ENCODE results near the gene FOXE1. TPM values are rescaled to one million over a fixed set of nuclear protein-coding genes. Genes with fewer than 3 reads are reported as not detected.

The FOXE1 gene
- total RNA-seq, 2 donors from 2014 or later: not detected

- Mint-ChIP-seq H3K27ac (no peak overlapping the region), H3K4me3 (no peak overlapping the region), H3K36me3 (ENCODE audit: low read depth) (no peaks in the 10 kb centered on the region), H3K4me1 (no peaks in the 10 kb centered on the region), H3K27me3 (ENCODE audit: insufficient read depth) (peaks cover 52% of the 10 kb centered on the region), H3K9me3 (no peaks in the 10 kb centered on the region)
- no peak for DNase-seq
- TF ChIP-seq CTCF (conservative IDR thresholded peaks at IDR 0.05): no peak
- no peak overlapping the region for H3K27ac ChIP-seq (ENCODE audit: low read depth, low read length)
- H3K4me1 ChIP-seq (ENCODE audit: control insufficient read depth, insufficient read depth, low read length): no peaks in the 10 kb centered on the region
- no peaks in the 10 kb centered on the region for H3K9me3 ChIP-seq (ENCODE audit: control insufficient read depth, low read length)
- WGBS, 2 experiments (ENCODE audit: insufficient coverage in 1 of 2, insufficient read length in 1 of 2): 93% methylated on average over 4 of the region's 4 CpGs
- H3K4me3 ChIP-seq (ENCODE audit: low read length): no peak overlapping the region
- H3K36me3 ChIP-seq (ENCODE audit: control insufficient read depth, insufficient read depth, low read length): no peaks in the 10 kb centered on the region
- peaks cover 36% of the 10 kb centered on the region for H3K27me3 ChIP-seq (ENCODE audit: control insufficient read depth, insufficient read depth, low read length, poor library complexity, severe bottlenecking)
- no peak overlapping the region for H3K9ac ChIP-seq (ENCODE audit: extremely low read depth, low read length, poor library complexity, severe bottlenecking)
These were observed 27.3 kb downstream of the FOXE1 start for GRCh38 chr9:97880336-97880735.

DNA sequence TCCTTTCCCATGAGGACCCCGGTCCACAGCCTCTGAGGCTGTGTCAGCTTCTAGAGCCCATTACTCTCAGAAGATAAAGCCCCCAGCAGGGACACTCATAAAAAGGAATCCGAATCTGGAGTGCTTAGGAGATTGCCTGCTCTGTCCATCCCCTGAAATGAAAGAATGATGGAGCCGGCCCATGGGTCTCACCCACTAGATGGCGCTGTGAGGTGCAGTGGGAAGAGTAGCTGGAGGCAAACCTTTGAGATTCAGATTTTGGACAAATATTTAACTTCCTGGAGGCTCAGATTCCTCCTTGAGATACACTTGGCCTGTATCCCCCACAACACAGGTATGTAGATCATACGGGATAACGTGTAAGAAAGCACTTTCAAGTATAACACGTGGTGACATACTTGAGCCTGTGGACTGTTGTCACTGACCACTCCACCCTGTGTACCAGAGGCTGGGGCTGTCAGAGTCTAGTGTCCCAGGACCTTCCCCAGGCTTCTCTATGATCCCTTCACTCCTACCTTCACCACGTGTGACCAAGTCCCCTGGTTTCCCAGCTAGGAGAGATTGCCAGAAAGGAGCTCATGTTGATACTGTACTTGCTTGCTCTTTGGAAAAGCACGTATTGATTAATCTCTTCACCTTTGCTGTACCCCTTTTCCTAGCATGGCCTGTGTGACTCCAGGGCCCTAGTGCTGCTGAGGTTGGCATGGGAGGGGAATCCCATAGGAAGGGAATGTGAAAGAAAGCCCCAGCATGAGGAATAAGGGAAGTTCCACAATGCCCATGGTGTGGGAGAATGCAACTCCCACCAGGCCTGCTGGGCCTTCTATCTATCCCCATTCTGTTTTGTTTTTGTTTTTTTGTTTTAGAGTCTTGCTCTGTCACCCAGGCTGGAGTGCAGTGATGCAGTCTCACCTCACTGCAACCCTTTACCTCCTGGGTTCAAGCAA, 37.2 kb downstream of the FOXE1 start:
- no peak overlapping the region for H3K27ac ChIP-seq (ENCODE audit: low read depth, low read length)
- H3K9me3 ChIP-seq (ENCODE audit: control insufficient read depth, low read length): peaks cover 4% of the 10 kb centered on the region
- peaks cover 2% of the 10 kb centered on the region for H3K4me1 Mint-ChIP-seq
- no peaks in the 10 kb centered on the region for H3K4me1 ChIP-seq (ENCODE audit: control insufficient read depth, insufficient read depth, low read length)
- 56 to 77% methylated on average over 4 to 9 of the region's 9 CpGs for WGBS, 2 experiments (ENCODE audit: insufficient coverage in 1 of 2, insufficient read length in 1 of 2)
- no peaks in the 10 kb centered on the region for H3K36me3 Mint-ChIP-seq (ENCODE audit: low read depth)
- no peaks in the 10 kb centered on the region for H3K36me3 ChIP-seq (ENCODE audit: control insufficient read depth, insufficient read depth, low read length)
- DNase-seq: peak; percentile 91
- no peak overlapping the region for H3K4me3 ChIP-seq (ENCODE audit: low read length)
- no peak overlapping the region for H3K4me3 Mint-ChIP-seq
- peaks cover 66% of the 10 kb centered on the region for H3K27me3 Mint-ChIP-seq (ENCODE audit: insufficient read depth)
- no peak overlapping the region for H3K27ac Mint-ChIP-seq
- TF ChIP-seq CTCF (conservative IDR thresholded peaks at IDR 0.05): peak; percentile 92
- H3K9ac ChIP-seq (ENCODE audit: extremely low read depth, low read length, poor library complexity, severe bottlenecking): no peak overlapping the region
- peaks cover 24% of the 10 kb centered on the region for H3K27me3 ChIP-seq (ENCODE audit: control insufficient read depth, insufficient read depth, low read length, poor library complexity, severe bottlenecking)
- peaks cover 6% of the 10 kb centered on the region for H3K9me3 Mint-ChIP-seq

DNA sequence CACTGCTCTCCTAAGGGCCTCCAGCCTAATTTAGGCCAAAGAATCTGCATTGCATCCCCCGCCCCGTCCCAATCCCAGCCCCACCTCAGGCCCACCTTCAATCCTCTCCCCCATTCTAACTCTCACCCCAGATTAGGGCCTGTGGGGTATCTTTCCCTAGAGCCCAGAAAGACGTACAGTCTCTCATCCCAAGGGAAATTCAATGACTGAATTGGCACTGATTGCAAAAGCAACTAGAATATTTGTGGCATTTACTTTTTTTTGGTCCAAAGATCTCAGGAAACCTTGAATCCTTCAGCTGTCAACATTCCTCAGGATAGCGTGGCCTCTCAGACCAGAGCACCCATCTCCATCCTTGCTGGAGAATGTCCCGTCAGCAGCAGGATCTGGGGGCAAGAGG, 38.7 kb downstream of the FOXE1 start:
- no peak overlapping the region for H3K4me3 Mint-ChIP-seq
- peaks cover 2% of the 10 kb centered on the region for H3K4me1 Mint-ChIP-seq
- Histone ChIP-seq H3K4me3 (ENCODE audit: low read length) (no peak overlapping the region), H3K4me1 (ENCODE audit: control insufficient read depth, insufficient read depth, low read length) (no peaks in the 10 kb centered on the region), H3K36me3 (ENCODE audit: control insufficient read depth, insufficient read depth, low read length) (no peaks in the 10 kb centered on the region), H3K9me3 (ENCODE audit: control insufficient read depth, low read length) (peaks cover 4% of the 10 kb centered on the region), H3K9ac (ENCODE audit: extremely low read depth, low read length, poor library complexity, severe bottlenecking) (no peak overlapping the region), H3K27me3 (ENCODE audit: control insufficient read depth, insufficient read depth, low read length, poor library complexity, severe bottlenecking) (peaks cover 24% of the 10 kb centered on the region), H3K27ac (ENCODE audit: low read depth, low read length) (no peak overlapping the region)
- WGBS, 2 experiments (ENCODE audit: insufficient coverage in 1 of 2, insufficient read length in 1 of 2): 86 to 89% methylated on average over 2 to 5 of the region's 5 CpGs
- no peak for TF ChIP-seq CTCF (conservative IDR thresholded peaks at IDR 0.05)
- H3K9me3 Mint-ChIP-seq: peaks cover 6% of the 10 kb centered on the region
- peaks cover 73% of the 10 kb centered on the region for H3K27me3 Mint-ChIP-seq (ENCODE audit: insufficient read depth)
- H3K27ac Mint-ChIP-seq: no peak overlapping the region
- no peak for DNase-seq
- H3K36me3 Mint-ChIP-seq (ENCODE audit: low read depth): no peaks in the 10 kb centered on the region
